Nephron (organoid): ENCODE results near the gene SORL1.

Experiments
- H3K27ac Mint-ChIP-seq, 3 experiments: 2 replicates each; pipeline ENCODE4 v1.8.0; 2020; ENCODE audit warnings: mixed read lengths in 3 of 3, mild to moderate bottlenecking in 2 of 3, moderate library complexity in 1 of 3
- H3K27me3 Mint-ChIP-seq: 2 replicates; pipeline ENCODE4 v1.8.0; 2021; ENCODE audit warnings: low read depth, mild to moderate bottlenecking, moderate library complexity, mixed read lengths
- H3K36me3 Mint-ChIP-seq: 2 replicates; pipeline ENCODE4 v1.8.0; 2020; ENCODE audit warnings: low read depth, mixed read lengths
- H3K4me1 Mint-ChIP-seq: 2 replicates; pipeline ENCODE4 v1.8.0; 2020; ENCODE audit warnings: mixed read lengths
- H3K4me3 Mint-ChIP-seq, 3 experiments: 2 replicates each; pipeline ENCODE4 v1.8.0; 2020; ENCODE audit warnings: mild to moderate bottlenecking in 3 of 3, mixed read lengths in 3 of 3, moderate library complexity in 2 of 3
- H3K9me3 Mint-ChIP-seq: 2 replicates; pipeline ENCODE4 v1.8.0; 2020; ENCODE audit warnings: mixed read lengths
- TF ChIP-seq, protein P1 (sequence below), 3 experiments: fragments of 200-600 bp; sonication (generic); IDR thresholded peaks; one replicate each; pipeline ENCODE4 v1.5.0; 2021; ENCODE audit warnings: antibody characterized with exemption in 3 of 3; ENCODE audit not compliant: unreplicated experiment in 3 of 3

SORL1 gene

DNA sequence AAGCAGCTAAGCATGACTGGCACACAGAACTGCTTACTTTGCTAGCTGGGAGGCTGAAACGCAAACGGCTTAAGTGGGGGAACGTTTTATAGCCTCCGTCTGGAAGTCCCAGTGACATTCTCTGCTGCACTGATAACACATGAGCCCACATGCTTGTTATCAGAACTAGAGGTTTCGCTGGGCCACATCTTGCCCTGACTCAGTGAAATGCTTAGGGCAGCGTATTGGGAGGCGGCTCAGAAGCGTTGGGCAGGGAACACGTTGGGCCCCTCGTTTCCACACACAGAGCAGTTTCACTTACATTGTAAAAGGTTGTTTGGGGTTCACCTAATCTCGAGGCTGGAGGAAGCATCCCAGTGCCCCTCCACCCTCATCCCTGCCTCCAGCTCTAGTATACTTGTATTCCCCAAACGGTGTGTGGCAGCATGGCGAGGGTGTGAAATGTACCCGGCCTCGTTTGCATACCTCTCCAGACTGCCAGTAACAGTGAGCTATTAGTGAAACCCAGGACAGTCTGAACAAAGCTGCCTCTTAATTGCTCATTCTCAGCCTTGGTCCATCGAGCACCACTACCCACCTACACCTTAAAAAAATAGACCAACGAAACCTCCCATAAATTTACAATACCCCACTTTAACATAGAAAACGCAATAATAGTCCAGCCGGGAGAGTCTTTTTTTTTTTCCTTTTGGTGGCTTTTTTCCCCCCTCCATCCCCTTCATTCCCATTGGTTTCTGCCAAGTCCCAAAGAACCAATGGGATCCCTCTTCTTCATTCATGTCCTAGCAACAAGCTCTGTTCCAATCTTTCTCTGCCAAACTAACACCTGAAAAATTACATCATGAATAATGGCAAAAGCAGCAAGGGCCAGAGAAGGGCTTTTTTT, 219.4 kb downstream of the SORL1 start:
- no peaks in the 10 kb centered on the region for H3K36me3 Mint-ChIP-seq
- peaks cover 59% of the 10 kb centered on the region for H3K4me1 Mint-ChIP-seq
- no peaks in the 10 kb centered on the region for H3K9me3 Mint-ChIP-seq
- peak overlapping the region; percentile 5 to 49 (median 8) for H3K4me3 Mint-ChIP-seq
- H3K27me3 Mint-ChIP-seq: peaks cover 3% of the 10 kb centered on the region
- TF ChIP-seq, protein P1, sequence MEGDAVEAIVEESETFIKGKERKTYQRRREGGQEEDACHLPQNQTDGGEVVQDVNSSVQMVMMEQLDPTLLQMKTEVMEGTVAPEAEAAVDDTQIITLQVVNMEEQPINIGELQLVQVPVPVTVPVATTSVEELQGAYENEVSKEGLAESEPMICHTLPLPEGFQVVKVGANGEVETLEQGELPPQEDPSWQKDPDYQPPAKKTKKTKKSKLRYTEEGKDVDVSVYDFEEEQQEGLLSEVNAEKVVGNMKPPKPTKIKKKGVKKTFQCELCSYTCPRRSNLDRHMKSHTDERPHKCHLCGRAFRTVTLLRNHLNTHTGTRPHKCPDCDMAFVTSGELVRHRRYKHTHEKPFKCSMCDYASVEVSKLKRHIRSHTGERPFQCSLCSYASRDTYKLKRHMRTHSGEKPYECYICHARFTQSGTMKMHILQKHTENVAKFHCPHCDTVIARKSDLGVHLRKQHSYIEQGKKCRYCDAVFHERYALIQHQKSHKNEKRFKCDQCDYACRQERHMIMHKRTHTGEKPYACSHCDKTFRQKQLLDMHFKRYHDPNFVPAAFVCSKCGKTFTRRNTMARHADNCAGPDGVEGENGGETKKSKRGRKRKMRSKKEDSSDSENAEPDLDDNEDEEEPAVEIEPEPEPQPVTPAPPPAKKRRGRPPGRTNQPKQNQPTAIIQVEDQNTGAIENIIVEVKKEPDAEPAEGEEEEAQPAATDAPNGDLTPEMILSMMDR (IDR thresholded peaks at IDR 0.05; ENCODE audit: unreplicated experiment in 3 of 3): no peak
- H3K27ac Mint-ChIP-seq: peak overlapping the region; percentile 93 to 97 (median 95)

DNA sequence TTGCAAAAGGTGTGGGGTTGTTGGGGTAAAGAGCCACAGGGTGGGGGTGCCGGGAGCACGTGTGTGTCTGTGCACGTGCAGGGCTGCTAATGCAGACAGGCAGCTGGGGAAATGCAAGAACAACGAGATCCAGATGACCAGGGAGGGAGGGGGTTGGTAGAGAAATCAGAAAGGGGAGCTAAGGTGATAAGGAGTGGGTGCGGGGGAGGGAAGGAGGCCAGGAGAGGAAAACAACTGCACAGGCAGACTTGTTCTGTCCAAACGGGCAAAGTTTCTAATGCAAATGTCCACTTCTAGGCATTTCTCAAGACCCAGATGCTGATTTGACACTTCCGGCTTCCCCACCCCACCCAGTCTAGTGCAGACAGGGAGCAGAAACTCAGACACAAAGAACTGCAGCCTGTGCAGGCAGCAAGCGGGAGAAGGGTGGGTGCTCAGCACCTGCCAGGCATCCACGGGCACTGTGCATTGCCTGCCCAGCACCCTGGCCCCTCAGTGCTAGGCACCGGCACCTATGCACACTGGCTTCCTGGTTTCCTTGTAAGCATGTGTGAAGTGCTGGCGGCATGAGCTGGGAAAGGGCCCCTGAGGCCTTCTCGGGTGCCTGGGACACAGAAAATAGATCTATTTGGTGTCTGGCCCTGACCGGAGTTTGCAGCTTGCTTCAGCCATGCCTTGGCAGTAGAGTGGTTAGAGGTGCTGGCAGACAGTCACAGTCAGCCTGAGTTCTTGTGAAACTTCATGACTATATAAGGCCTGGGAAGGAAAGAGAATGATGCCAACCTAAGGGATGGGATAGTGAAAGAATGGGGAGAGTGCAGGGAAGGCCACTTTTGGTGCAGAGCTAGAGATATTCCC, 220.7 kb downstream of the SORL1 start:
- H3K27ac Mint-ChIP-seq: peak overlapping the region; percentile 93 to 97 (median 95)
- H3K4me1 Mint-ChIP-seq: peaks cover 59% of the 10 kb centered on the region
- H3K4me3 Mint-ChIP-seq: no peak overlapping the region
- H3K36me3 Mint-ChIP-seq: no peaks in the 10 kb centered on the region
- TF ChIP-seq, protein P1 (IDR thresholded peaks at IDR 0.05; ENCODE audit: unreplicated experiment in 3 of 3): no peak
- H3K9me3 Mint-ChIP-seq: no peaks in the 10 kb centered on the region
- peaks cover 3% of the 10 kb centered on the region for H3K27me3 Mint-ChIP-seq

DNA sequence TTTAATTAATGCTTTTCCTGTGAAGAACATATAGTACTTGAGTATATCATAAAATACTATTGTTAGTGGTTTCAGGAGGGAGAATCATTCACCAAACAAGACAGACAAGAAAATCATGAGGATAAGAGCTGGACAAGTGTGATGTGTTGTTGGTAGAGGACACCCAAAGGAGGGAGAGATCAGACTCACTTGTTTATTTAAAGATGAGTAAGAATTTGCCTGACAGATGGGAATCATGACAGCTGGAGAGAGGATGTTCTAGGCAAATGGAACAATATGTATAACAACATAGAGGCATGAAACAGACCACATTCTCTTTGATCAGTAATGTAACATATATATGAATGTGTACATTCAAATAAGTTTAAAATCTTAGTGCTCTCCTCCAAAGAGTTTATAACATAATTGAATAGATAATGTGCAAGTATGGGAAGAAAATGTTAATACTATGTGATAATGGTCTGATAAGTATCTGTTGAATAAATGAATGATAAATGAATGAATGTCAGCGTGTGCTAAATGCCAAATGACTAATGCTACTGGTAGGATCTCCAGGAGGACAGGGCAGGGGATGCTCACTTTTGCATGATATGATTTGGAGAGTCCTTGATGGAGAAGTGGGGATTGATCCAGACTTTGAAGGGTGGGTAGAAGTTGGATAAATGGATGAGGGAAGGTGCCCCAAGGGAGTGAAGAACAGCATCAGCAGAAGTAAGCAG, 229.6 kb downstream of the SORL1 start:
- no peaks in the 10 kb centered on the region for H3K27me3 Mint-ChIP-seq
- H3K9me3 Mint-ChIP-seq: no peaks in the 10 kb centered on the region
- no peaks in the 10 kb centered on the region for H3K36me3 Mint-ChIP-seq
- H3K4me1 Mint-ChIP-seq: peaks cover 23% of the 10 kb centered on the region
- H3K4me3 Mint-ChIP-seq: no peak overlapping the region
- peak overlapping the region in 2 of 3 experiments; percentile 7 to 51 for H3K27ac Mint-ChIP-seq
- TF ChIP-seq, protein P1 (IDR thresholded peaks at IDR 0.05; ENCODE audit: unreplicated experiment in 3 of 3): no peak
